Measurements from ENCODE around the gene TRMT1L. TPM values are rescaled to one million over a fixed set of nuclear protein-coding genes. Genes with fewer than 3 reads are reported as not detected.
A peak's percentile ranks its signal among the peaks of the same experiment; 100 is the strongest.

Gene TRMT1L
- total and polyA plus RNA-seq, 8 donors = 2.9 to 11.1 (median 6.5) TPM

- DNase-seq = no peak
- TF ChIP-seq, protein P1, sequence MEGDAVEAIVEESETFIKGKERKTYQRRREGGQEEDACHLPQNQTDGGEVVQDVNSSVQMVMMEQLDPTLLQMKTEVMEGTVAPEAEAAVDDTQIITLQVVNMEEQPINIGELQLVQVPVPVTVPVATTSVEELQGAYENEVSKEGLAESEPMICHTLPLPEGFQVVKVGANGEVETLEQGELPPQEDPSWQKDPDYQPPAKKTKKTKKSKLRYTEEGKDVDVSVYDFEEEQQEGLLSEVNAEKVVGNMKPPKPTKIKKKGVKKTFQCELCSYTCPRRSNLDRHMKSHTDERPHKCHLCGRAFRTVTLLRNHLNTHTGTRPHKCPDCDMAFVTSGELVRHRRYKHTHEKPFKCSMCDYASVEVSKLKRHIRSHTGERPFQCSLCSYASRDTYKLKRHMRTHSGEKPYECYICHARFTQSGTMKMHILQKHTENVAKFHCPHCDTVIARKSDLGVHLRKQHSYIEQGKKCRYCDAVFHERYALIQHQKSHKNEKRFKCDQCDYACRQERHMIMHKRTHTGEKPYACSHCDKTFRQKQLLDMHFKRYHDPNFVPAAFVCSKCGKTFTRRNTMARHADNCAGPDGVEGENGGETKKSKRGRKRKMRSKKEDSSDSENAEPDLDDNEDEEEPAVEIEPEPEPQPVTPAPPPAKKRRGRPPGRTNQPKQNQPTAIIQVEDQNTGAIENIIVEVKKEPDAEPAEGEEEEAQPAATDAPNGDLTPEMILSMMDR (IDR thresholded peaks at IDR 0.05) = no peak
- ATAC-seq = no peak
- Histone ChIP-seq H3K27ac (no peak overlapping the region), H3K4me3 (no peak overlapping the region), H3K4me1 (no peaks in the 10 kb centered on the region), H3K27me3 (no peaks in the 10 kb centered on the region), H3K9me3 (no peaks in the 10 kb centered on the region), H3K36me3 (no peaks in the 10 kb centered on the region)
- FAIRE-seq = no peak
- intact Hi-C loops (cut with DNase I) = no loop called here
Measured at GRCh38 chr1:185108321-185108720, 48.4 kb downstream of the TRMT1L start.

DNA sequence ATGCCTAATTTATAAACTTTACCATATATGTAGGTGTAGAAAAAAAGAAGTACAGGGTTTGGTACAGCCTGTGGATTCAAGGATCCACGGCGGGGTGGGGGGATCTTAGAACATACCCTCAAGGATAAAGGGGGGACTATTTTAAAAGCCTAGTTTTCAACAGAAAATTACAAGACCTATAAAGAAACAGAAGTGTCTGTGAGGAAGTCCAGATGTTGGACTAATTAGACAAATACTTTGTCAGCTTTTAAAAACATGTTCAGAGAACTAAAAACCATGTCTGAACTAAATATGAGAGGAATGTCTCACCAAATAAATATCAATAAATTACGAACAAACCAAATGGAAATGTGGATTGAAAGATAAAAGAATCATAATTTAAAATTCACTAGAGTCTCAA, 51.6 kb downstream of the TRMT1L start:
- intact Hi-C loops (cut with DNase I) = no loop called here
- no peaks in the 10 kb centered on the region for H3K36me3 ChIP-seq
- no peak overlapping the region for H3K4me3 ChIP-seq
- no peak overlapping the region for H3K27ac ChIP-seq
- H3K4me1 ChIP-seq = no peaks in the 10 kb centered on the region
- FAIRE-seq = peak; percentile 41
- H3K9me3 ChIP-seq = no peaks in the 10 kb centered on the region
- H3K27me3 ChIP-seq = no peaks in the 10 kb centered on the region
- TF ChIP-seq, protein P1 (IDR thresholded peaks at IDR 0.05) = no peak
- DNase-seq = no peak
- WGBS, 2 donors = 94 to 95% methylated on average over 3 of the region's 3 CpGs
- no peak for ATAC-seq

DNA sequence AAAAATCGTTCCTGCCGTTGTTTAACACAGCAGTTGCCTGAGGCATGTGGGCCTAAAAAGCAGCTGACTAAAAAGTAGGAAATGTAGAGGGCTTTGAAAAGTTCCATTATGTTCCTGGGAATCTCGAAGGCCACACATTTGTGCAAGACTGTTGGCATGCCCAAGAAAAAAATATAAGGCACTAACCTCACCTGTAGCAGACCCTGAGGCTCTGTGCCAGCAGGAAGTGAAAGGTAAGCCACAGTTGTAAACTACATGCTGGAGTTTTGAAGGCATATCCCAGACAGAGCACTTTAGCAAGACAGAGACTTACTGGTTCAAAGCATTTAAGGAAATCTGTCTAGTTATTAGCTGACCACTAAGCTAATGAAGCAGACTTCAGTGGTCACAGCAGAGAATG, 52.7 kb downstream of the TRMT1L start:
- FAIRE-seq = no peak
- no peak for DNase-seq

DNA sequence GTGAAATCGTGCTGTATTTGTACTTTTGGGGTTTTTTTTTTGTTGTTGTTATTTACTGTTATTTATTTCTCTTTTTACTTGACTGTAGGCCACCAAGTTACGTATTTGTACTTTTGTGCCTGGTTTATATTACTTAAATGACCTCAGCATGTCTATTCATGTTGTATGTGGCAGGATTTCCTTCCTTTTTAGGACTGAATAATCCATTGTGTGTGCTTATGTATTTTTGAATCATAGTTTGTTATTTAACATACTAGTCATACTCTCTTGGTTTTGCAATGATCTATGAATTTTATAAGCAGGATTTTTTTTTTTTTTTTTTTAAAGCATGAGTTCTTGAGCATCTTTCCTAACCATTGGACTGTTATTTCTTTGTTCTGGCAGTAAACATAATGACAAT, 60.2 kb downstream of the TRMT1L start:
- intact Hi-C loops (cut with DNase I) = no loop called here
- peaks cover 0 to 13% (median 8%) of the 10 kb centered on the region in 3 donors for H3K36me3 ChIP-seq
- no peaks in the 10 kb centered on the region for H3K9me3 ChIP-seq
- H3K4me1 ChIP-seq = no peaks in the 10 kb centered on the region
- H3K27me3 ChIP-seq = no peaks in the 10 kb centered on the region
- WGBS, 2 donors = 85 to 90% methylated on average over 2 of the region's 2 CpGs
- H3K27ac ChIP-seq = no peak overlapping the region
- FAIRE-seq (no peak), DNase-seq (no peak), ATAC-seq (no peak)
- no peak overlapping the region for H3K4me3 ChIP-seq
- TF ChIP-seq, protein P1 (IDR thresholded peaks at IDR 0.05) = no peak

More for the DNA sequence above, 52.7 kb downstream of the TRMT1L start:
- H3K4me1 ChIP-seq = no peaks in the 10 kb centered on the region
- TF ChIP-seq, protein P1 (IDR thresholded peaks at IDR 0.05) = no peak
- intact Hi-C loops (cut with DNase I) = no loop called here
- H3K27ac ChIP-seq = no peak overlapping the region
- H3K9me3 ChIP-seq = no peaks in the 10 kb centered on the region
- WGBS, 2 donors = 85% methylated on average over 3 of the region's 3 CpGs
- peaks cover 0 to 7% (median 0%) of the 10 kb centered on the region in 3 donors for H3K36me3 ChIP-seq
- ATAC-seq = peak in 1 of 4 donors; percentile 30
- no peaks in the 10 kb centered on the region for H3K27me3 ChIP-seq
- no peak overlapping the region for H3K4me3 ChIP-seq

- H3K27ac ChIP-seq = no peak overlapping the region
- H3K4me3 ChIP-seq = no peak overlapping the region
- no peak for FAIRE-seq
- peaks cover 0 to 12% (median 8%) of the 10 kb centered on the region in 3 donors for H3K36me3 ChIP-seq
- no peak for ATAC-seq
- H3K27me3 ChIP-seq = no peaks in the 10 kb centered on the region
- no peak for DNase-seq
- WGBS, 2 donors = 95% methylated on average over 2 of the region's 2 CpGs
- TF ChIP-seq, protein P1 (IDR thresholded peaks at IDR 0.05) = no peak
- H3K9me3 ChIP-seq = no peaks in the 10 kb centered on the region
- intact Hi-C loops (cut with DNase I) = no loop called here
- no peaks in the 10 kb centered on the region for H3K4me1 ChIP-seq
Measured at GRCh38 chr1:185094761-185095160, 62.0 kb downstream of the TRMT1L start.

Measured in pancreas (tissue), 10 donors.